NAMALWA (cell line): ENCODE measurements around the gene ZBTB48.
"Not testable (repeated sequence)": the region's sequence is repeated elsewhere in the genome, so short reads cannot be mapped to it uniquely, and the experiment has no call there.

Experiments
- DNase-seq: peaks from one replicate; pipeline ENCODE4 v3.0.0-alpha.2; 2015; ENCODE audit warnings: low spot score

ZBTB48 gene

GRCh38 chr1:6579374-6580118 is at the start of gene ZBTB48:
ZBTB48 (plus strand) TSS chr1:6579994; CDS start chr1:6580610, 616 bp downstream.
- DNase-seq = peak; percentile 99

GRCh38 chr1:6530504-6531160 is 49.2 kb upstream of the ZBTB48 start:
- no peak for DNase-seq

- DNase-seq = no peak
Observed at GRCh38 chr1:6531996-6532395, 47.8 kb upstream of the ZBTB48 start.

- no peak for DNase-seq
Observed at GRCh38 chr1:6534248-6534822, 45.5 kb upstream of the ZBTB48 start.

DNA sequence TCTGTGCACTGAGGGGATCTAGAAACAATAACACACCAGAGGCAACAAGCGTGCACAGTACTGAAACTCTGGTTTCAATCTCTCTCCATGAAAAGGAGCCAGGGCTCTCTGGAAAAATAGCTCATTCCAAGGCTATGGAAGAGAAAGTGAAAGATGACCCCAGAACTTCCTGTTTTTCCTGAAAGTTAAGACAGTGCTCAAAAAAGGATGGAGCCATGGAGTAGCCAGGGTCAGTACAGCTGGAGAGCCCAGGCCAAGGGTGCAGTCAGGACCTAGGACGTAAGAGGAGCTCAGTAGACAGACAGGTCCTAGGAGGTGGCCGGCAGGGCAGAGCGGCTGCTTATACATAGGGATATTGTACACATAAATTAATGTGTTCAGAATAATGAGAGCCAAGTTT is 44.6 kb upstream of the ZBTB48 start:
- no peak for DNase-seq

DNA sequence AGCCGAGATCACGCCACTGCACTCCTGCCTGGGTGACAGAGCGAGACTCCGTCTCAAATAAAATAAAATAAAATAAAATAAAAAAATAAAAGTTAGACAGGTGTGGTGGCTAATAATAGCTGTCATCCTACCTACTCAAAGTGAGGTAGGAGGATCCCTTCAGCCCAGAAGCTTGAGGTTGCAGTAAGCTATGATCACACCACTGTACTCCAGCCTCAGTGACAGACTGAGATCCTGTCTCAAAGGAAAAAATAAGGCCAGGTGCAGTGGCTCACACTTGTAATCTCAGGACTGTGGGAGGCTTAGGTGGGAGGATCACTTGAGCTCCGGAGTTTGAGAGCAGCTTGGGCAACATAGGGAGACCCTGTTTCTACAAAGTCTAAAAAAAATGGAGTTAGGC is 43.5 kb upstream of the ZBTB48 start:
- DNase-seq = no peak

DNA sequence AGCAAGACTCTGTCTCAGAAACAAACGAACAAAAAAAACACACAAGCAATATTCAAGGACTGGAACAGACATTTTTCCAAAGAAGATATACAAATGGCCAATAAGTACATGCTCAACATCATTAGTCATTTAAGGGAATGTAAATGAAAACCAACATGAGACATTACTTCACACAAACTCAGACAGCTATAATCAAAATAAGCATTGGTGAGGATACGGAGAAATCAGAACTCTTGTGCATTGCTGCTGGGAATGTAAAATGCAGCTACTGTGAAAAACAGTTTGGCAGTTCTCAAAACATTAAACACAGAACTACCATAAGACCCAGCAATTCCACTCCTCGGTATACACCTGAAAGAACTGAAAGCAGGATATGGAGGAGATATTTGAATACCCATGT is 40.8 kb upstream of the ZBTB48 start:
- DNase-seq = no peak

DNA sequence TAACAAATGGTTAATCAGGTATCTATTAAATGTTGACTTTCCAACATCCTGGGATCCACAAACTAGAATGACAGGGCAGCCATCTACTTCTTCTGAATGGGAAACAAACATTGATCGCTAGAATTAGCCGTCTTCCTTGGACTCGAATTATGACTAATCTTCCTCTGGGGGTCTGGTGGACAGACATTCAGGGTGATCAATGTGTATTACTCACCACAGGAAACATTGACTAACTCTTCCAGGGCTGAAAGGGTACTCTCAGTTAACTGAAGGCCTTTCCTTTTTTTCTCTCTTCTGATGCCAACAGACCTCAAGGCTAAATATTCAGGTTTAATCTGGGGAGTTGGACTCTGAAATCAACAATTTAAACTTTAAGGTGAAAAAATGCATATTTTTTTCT is 35.0 kb upstream of the ZBTB48 start:
- no peak for DNase-seq

GRCh38 chr1:6545276-6546112 is 34.3 kb upstream of the ZBTB48 start:
- DNase-seq = no peak

GRCh38 chr1:6546326-6546725 is 33.5 kb upstream of the ZBTB48 start:
- no peak for DNase-seq

GRCh38 chr1:6547301-6547700 is 32.5 kb upstream of the ZBTB48 start:
- no peak for DNase-seq

DNA sequence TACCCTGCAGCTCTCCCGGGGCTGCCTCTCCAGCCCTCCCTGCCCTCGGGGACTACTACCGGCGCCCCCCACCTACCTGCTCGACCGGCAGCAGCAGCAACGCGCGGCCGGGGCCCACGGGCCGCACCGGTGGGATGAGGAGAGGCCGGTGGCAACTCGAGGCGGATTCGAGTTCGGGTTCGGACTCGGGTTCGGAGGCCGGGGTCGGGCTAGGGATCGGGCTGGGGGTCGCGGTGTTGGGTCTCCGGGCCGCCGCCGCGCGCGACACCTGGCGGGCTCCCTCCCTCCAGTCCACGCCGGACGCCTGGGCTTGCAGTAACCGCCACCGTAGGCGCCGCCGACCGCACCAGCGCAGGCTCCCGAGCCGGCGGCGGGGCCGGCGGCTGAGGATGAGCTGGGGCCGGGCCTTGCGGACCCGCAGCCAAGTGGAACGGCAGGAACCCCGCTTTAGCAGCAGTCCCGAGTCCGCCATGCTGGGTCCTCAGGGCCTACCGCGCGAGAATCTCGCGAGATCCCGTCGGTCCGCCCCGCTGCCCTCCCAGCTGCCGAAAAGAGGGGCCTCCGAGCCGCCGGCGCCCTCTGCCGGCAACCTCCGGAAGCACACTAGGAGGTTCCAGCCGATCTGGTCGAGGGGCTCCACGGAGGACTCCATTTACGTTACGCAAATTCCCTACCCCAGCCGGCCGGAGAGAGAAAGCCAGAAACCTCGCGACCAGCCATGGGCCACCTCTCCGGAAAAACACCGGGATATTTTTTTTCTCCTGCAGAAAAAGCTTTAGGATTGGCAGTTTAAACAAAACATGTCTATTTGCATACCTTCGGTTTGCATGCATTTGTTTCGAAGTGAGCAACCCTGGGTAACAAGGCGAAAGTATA is 25.5 kb upstream of the ZBTB48 start, which contains the start of gene NOL9:
Gene NOL9, minus strand, starts transcription at position 483 of the 876 bp plus-strand sequence. Its CDS starts 11 bp downstream, at position 472.
- peak; percentile 98 for DNase-seq

GRCh38 chr1:6554907-6555778 is 24.7 kb upstream of the ZBTB48 start, which contains the start of gene TAS1R1:
TAS1R1 (plus strand) TSS chr1:6555307; CDS start chr1:6555374, 67 bp downstream.
- DNase-seq = no peak

GRCh38 chr1:6557597-6557996 is 22.2 kb upstream of the ZBTB48 start:
- no peak for DNase-seq

DNA sequence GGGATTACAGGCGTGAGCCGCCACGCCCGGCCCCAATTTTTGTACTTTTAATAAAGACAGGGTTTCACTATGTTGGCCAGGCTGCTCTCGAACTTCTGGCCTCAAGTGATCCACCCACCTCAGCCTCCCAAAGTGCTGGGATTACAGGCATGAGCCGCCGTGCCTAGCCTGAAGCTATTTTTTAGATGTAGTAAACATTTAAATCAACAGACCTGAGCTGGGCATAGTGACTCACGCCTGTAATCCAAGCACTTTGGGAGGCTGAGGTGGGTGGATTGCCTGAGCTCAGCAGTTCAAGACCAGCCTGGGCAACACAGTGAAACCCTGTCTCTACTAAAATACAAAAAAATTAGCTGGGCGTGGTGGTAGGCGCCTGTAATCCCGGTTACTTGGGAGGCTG is 20.6 kb upstream of the ZBTB48 start:
- not testable (repeated sequence) for DNase-seq

- DNase-seq = peak; percentile 62
Observed at GRCh38 chr1:6560267-6560666, 19.5 kb upstream of the ZBTB48 start.

GRCh38 chr1:6569033-6569432 is 10.8 kb upstream of the ZBTB48 start:
- no peak for DNase-seq

DNA sequence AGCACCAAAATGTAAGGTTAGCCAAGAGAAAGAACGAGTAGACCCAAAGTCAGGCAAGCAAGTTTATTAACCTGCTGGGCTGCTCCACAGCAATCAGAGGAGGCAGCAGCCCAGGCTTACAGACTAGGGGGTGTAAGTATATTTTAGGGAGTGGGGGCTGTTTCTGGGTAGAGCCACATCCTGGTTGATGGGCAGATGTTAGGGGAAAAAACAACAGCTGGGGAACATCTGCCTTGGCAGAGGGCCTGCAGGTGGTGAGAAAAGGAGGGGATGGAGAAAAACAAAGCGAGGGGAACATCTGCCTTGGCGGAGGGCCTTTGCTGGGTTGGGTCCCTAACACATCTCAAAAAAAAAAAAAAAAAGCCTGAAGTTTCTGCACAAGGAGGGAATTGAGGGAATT is 9.7 kb upstream of the ZBTB48 start:
- DNase-seq = peak; percentile 80

GRCh38 chr1:6570987-6571386 is 8.8 kb upstream of the ZBTB48 start:
- DNase-seq = no peak
